H4 (cell line): ENCODE results near the gene TEX19. TPM values are rescaled to one million over a fixed set of nuclear protein-coding genes. Genes with fewer than 3 reads are reported as not detected.
A peak's percentile ranks its signal among the peaks of the same experiment; 100 is the strongest.
"Not testable (repeated sequence)": the region's sequence is repeated elsewhere in the genome, so short reads cannot be mapped to it uniquely, and the experiment has no call there.

Experiments
- DNase-seq: peaks from one replicate; pipeline ENCODE4 v3.0.0-alpha.2; 2015; ENCODE audit warnings: low spot score
- total RNA-seq: library from RNA; depleted of rRNA; stranded (reverse); fragments of >200 nt; shearing (Covaris generic); gene quantifications from 2 replicates; pipeline ENCODE4 v1.2.3, GENCODE V29; 2014

Gene TEX19
- total RNA-seq, 1 experiment from 2014 or later: 0.68 TPM

DNA sequence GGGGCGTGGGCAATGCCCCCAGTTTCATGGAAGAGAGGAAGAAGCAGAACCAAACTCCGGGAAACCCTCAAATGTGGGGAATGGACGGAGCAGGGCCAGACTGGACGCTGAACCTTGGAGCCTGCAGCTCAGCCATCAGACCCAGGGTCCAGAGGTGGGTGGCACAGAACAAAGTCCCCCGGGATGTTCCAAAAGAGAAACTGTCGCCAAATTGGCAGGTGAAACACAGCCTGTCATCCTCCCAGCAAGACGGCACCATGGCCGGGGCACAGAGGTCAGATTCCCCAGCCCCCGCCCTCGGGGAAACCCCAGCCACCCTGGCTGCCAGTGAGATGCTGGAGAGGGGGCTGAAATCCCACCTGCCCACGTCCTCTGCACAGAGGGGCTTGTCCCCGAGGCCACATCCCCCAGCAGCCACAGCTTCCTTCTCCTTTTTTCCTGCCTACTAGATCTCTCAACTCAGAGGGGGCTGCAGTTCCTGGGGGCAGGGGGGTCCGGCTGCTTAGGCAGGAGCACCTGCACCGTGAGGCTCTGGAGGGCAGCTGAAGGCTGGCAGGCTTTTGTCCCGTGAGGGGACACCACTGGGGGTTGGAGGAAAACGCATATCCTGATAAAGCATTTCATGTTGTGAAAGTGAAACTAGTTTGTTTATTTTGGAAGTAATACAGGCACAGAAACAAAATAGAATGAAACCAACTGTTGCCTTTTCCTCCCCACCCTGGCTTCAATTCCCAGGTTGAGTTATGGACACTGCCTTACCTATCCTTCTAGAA lies 24.2 kb upstream of the TEX19 start:
- peak; percentile 62 for DNase-seq

GRCh38 chr17:82338858-82339633 lies 20.0 kb upstream of the TEX19 start:
- peak; percentile 82 for DNase-seq

DNA sequence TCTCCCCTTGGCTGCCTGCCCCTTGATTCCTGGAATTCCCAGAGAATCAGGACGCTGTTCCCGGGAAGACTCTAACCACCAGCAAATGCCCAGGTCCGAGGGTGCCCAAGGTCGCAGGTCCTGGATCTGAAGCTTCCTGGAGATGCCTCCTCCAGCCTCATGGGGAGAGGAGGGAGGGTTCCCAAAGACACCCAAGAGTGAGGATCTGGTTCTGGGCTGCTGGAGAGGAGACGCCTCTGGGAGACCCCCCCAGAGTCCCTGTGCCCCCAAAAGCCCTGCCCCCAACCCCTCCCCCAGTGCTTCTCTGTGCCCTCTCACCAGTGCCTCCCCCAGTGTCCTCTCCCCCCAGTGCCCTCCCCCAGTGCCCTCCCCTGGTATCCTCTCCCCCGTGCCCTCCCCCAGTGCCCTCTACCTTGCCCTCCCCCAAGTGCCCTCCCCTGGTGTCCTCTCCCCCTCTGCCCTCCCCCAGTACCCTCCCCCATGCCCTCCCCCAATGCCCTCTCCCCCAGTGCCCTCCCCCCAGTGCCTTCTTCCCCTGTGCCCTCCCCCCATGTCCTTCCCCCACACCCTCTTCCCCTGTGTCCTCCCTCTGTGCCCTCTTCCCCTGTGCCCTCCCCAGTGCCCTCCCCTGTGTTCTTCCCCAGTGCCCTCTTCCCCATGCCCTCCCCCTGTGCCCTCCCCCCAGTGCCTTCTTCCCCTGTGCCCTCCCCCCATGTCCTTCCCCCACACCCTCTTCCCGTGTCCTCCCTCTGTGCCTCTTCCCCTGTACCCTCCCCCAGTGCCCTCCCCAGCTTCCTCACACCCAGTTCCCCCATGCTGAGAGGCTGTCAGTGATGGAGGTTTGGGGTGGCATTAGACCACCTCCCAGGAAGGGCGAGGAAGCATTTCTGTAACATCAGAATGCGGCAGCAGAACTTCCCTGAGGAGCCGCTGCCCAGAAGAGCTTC lies 19.1 kb upstream of the TEX19 start:
- DNase-seq: no peak

GRCh38 chr17:82342361-82343079 lies 16.5 kb upstream of the TEX19 start:
- no peak for DNase-seq

DNA sequence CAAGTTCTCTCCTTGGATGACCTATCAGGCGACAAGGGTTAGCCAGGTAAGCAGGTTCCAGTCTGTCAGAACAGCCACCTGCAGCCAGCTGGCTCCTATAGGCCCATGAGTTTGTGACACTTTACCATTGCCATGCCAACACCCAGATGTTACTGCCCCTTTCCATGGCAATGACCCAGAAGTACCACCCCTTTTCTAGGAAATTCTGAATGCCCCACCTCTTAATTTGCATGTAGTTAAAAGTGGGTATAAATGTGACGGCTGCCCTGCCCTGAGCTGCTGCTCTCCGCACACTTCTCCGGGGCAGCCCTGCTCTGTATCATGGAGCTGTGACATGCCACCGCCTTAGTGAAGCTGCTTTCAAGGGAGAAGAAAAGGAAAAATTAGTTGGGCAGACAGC lies 15.5 kb upstream of the TEX19 start:
- DNase-seq: no peak

- DNase-seq: no peak
Observed at GRCh38 chr17:82344175-82344907, 14.7 kb upstream of the TEX19 start.

GRCh38 chr17:82345151-82345976 lies 13.7 kb upstream of the TEX19 start:
- no peak for DNase-seq

DNA sequence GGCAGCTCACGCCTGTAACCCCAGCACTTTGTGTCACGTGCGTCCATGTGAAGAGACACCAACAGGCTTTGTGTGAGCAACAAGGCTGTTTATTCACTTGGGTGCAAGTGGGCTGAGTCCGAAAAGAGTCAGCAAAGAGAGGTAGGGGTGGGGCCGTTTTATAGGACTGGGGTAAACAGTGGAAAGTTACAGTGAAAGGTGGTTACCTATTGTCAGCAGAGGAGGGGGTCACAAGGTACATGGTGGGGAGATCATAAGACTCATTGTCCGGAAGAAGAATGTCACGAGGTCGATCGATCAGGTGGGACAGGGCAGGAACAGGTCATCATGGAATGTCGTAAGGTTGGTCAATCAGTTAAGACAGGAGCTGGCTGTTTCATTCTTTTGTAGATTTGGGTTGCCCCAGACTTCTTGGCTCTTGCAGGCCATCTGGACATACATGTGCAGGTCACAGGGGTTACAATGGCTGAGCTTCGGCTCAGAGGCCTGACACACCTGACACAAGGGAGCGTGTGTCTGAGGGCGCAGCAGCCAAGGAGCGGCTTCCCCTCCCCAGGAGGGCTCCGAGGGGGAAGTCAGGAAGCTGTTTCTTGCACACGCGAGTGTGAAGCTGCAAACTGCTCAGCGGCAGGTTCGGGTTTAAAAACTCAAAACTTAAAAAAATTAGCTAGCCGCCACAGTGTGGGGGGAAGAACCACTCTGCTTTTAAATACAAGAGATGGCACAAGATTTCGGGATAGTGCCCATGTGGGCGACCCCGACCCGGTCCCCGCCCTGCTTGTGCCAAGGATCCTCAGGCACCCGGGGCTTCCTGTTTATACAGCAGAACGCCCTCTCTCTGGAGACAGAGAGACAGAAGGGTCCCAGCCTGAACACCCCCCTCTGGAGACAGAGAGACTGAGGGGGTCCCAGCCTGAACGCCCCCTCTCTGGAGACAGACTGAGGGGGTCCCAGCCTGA lies 12.4 kb upstream of the TEX19 start:
- DNase-seq: no peak

- DNase-seq: not testable (repeated sequence)
Observed at GRCh38 chr17:82347994-82348393, 11.1 kb upstream of the TEX19 start.

DNA sequence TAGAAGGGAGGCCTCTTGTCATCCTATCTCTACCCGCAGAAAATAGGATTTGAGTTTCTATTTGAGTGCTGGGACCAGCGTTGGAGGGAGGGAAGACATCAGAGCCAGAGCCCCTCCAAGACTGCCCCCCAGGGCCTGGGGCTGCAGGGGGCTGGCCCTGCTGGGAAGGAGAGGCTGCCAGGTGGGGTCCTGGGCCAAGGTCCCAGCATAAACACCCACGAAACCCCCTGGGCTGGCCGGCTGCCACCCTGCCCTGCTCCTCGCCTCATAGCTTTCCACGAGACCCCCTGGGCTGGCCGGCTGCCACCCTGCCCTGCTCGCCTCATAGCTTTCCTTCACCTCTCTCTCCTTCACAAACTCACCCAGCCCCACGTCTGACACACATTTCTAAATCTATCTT lies 10.6 kb upstream of the TEX19 start:
- no peak for DNase-seq

GRCh38 chr17:82348866-82349265 lies 10.2 kb upstream of the TEX19 start:
- DNase-seq: no peak

DNA sequence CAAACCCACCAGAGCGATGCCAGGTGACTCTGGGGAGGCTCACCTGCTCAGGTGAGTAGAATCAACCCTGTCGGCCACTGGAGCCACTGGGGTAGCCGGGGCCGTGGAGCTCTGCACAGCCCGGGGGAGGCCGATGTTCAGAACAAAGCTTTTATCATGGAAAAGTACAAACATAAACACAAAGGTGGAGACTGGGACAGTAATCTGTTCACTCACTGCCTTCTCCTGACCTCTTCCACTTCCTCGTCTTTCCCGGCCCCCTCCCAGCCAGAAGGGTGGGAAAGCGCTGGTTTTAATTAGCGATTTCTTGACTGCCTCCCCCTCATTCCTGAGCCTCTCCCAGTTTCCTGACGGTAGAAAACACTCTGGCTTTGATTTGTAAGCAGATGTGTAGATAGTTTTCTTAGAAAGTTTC lies 9.8 kb upstream of the TEX19 start:
- DNase-seq: no peak

DNA sequence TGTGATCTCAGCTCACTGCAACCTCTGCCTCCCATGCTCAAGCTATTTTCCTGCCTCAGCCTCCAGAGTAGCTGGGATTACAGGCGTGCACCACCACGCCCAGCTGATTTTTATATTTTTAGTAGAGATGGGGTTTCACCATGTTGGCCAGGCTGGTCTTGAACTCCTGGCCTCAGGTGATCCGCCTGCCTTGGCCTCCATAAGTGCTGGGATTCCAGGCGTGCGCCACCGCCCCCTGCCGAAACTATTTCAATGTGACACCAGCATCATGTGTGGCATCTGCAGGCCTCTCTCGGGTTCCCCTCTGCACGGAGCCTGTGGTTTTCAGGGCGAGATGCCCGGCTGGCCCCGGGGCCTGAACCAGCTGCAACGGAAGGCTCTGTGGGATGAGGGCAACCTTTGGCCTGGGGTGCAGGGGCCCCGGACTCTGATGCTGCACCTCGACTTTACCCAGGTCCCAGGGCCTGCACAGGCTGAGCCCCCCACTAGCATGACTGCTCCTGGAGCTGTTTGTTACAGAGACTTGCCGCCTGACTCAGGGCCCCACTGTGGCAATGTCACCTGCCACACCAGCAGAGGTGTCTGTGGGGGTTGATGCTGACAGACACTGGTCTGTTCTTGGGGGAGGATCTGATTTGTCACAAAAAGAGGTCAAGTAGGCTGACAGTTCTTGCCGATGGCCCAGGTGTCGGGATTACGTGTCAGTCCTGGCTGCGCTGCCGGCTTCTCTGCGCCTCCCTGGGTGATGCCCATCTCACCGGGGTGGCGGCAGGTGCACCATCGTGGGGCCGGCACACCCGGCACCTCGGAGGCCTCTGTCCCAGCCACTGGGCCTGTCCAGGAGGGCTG lies 8.6 kb upstream of the TEX19 start:
- peak; percentile 75 for DNase-seq

GRCh38 chr17:82351254-82351712 lies 7.8 kb upstream of the TEX19 start:
- no peak for DNase-seq

DNA sequence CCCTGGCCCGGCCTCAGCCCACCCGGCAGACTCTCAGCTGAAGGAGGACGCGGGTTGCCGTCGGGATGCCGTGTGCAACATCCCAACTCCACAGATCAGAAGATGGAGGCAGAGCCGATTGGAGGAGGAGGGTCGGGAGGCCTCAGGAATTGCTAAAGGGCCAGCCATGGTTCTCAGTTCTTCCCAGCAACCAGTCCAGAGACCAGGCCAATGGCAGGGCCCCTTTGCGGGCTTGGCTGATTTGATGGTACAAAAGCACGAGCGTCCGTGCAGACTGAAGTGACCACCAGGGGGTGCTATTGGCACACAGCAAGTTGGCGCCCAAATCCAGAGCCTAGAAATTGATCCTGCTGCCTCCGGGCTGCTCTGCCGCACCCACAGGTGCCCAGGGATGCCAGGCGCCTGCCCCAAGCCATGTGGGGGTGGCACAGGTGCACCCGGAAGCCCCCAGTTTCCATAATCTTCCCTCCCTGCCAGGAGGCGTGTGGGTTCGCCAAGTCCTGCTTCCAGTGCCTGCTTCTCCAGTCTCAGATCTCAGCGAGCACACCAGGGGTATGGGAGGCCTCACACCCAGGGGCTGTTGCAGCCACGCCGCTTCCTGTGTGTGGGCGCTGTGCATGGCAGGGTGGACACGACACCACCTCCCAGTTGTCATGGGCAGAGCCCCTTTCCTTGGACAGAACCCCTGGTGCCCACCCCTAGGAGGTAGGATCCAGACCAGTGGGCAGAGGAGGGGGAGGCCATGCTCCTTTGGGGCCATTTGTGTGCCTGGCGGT lies 7.1 kb upstream of the TEX19 start:
- peak; percentile 85 for DNase-seq

GRCh38 chr17:82353484-82353883 lies 5.6 kb upstream of the TEX19 start:
- DNase-seq: no peak
